Epithelial cell of proximal tubule (primary cell): ENCODE data around the gene SLC8A1. TPM values are rescaled to one million over a fixed set of nuclear protein-coding genes. Genes with fewer than 3 reads are reported as not detected.

Experiments
- DNase-seq: peaks from one replicate; pipeline ENCODE4 v3.0.0-alpha.2; 2011; ENCODE audit warnings: low read depth
- H3K4me3 ChIP-seq: 2 replicates; pipeline ENCODE4 v1.5.1; 2011; ENCODE audit warnings: low read depth, mild to moderate bottlenecking, low read length
- total RNA-seq: library from RNA; depleted of rRNA; stranded (reverse); fragments of >200 nt; gene quantifications from 2 replicates; pipeline ENCODE4 v1.2.3, GENCODE V29; 2015
- TF ChIP-seq, protein P1 (sequence below): conservative IDR thresholded peaks from 2 replicates; pipeline ENCODE4 v1.5.1; 2012; ENCODE audit warnings: low read depth, mild to moderate bottlenecking, low read length

SLC8A1 gene
- total RNA-seq, 1 donor from 2014 or later, result 4.8 TPM

DNA sequence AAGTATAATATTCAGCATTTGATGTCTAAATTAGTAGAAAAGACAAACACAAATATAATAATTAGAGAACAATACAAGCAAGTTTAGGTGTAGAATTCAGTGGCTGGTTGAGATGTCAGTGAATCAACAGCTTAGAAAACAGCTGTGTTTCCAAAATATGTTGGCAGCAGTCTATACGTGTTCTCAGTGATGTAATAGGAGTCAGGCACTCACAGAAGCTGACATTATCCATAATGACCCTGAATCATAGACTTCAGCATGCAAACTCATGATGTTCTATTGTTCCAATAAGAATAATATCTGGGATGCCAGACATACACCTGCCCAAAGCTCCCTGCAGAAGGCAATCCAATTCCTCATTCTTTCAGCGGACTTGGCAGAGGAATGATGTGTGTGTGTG lies 164.7 kb downstream of the SLC8A1 start:
- no peak overlapping the region for H3K4me3 ChIP-seq
- DNase-seq, result no peak
- TF ChIP-seq, protein P1, sequence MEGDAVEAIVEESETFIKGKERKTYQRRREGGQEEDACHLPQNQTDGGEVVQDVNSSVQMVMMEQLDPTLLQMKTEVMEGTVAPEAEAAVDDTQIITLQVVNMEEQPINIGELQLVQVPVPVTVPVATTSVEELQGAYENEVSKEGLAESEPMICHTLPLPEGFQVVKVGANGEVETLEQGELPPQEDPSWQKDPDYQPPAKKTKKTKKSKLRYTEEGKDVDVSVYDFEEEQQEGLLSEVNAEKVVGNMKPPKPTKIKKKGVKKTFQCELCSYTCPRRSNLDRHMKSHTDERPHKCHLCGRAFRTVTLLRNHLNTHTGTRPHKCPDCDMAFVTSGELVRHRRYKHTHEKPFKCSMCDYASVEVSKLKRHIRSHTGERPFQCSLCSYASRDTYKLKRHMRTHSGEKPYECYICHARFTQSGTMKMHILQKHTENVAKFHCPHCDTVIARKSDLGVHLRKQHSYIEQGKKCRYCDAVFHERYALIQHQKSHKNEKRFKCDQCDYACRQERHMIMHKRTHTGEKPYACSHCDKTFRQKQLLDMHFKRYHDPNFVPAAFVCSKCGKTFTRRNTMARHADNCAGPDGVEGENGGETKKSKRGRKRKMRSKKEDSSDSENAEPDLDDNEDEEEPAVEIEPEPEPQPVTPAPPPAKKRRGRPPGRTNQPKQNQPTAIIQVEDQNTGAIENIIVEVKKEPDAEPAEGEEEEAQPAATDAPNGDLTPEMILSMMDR, result no peak

DNA sequence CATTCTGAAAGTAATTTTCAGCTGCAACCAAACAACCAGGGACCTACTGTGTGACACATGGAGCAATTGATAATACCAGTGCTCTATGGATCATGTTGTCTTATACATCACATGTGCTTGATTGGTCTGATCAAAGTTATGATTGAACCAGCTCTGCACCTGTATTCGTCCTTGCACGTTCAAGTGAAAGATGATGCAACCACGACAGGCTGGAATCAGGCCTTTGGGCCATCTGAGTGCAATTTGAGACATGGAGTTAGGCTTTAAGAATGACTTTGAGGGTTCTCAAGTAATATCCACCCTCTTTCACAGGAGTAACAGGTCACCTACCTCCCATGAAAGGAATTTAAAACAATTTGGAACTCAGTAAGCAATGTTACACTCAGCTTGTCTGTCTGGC lies 165.2 kb downstream of the SLC8A1 start:
- H3K4me3 ChIP-seq, result no peak overlapping the region
- TF ChIP-seq, protein P1, result no peak
- no peak for DNase-seq

DNA sequence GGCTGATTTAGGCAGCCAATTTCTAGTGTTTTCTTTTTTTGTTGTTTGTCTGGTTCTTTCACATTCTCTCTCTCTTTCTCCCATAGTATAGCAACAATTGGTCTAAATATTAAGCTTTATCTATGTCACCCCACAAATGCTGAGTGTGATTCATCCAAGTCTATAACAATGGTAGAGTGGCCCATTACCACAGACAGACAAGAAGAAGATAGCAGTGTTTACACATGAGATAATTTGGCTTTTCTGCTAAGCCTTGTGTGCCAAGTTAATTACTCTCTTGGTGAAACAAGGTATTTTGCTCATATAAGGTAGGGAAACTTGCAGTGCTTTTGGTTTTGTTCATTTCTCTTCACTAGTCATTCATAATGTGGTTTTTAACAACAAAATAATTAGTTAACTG lies 166.5 kb downstream of the SLC8A1 start:
- DNase-seq, result no peak
- H3K4me3 ChIP-seq, result no peak overlapping the region
- TF ChIP-seq, protein P1, result no peak

DNA sequence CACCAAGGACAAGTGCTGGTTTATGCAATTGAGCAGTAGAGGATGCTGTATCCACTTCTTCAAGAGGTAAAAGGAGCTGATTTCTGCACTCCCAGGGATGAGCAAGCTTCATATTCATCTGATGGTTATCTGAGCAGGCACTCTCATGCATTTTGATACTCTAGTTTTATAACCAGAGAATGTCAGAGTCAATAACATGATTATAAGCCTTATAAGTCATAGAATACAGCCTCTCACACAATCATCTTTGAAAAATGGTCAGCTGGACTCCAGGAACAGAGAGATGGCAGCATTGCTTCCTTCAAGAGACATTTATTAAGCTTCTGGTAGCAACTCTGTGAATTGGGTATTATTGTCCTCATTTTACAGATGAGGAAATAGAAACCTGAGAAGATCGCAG lies 167.1 kb downstream of the SLC8A1 start:
- H3K4me3 ChIP-seq, result no peak overlapping the region
- no peak for DNase-seq
- TF ChIP-seq, protein P1, result no peak

DNA sequence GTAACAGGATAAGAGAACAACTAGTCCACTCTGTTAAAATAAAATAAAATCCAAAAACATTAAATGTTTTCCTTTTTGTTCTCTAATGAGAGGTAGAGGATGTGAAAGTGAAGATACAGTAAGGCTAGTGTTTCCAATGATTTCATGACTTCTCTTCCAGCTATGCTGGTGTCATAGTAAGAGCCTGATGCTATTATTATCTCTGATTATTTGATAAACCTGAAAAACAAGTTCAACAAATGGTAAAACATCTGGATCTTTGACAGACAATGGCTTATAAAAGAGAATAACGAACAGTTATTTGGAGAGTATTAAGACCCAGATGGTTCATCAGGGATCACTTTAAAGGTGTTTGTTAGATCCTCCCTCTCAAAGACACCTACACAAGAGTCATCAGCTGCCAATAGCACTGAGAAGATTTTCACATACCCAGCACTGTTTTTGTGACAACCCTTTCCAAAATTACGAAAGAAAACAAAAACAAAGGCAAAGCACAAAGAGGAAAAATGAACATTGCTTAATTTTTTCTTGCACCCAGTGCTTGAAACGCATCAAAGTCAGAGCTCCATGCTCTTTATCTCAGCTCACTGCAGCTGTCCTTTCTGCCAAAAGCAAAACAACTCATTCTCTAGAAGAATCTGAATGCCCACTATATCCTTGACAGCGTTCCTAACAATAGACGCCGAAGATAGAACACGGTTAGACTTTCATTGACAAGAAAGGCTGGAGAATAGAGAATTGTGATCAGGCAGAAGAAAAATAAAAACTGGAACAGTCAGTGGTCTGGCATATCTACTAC lies 168.6 kb downstream of the SLC8A1 start:
- H3K4me3 ChIP-seq, result no peak overlapping the region
- DNase-seq, result no peak
- TF ChIP-seq, protein P1, result no peak

DNA sequence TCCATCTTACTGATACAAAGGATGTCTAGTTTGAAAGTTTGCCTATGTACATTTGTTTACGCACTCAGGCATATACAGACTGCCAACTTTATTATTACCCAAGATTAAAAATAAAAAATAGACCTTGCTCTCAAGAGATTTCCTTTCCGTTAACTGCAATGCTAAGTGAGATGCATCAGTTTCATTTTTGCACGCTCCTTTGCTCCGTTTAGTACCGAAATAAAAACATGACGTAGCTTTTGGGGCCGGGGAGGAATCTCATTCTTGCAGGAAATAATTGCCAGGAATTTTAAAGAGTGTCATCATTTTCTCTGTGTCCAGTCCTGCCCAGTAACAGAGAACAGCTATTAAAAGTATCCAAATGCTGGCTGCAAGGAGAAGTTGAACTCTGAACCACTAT lies 169.5 kb downstream of the SLC8A1 start:
- TF ChIP-seq, protein P1, result no peak
- DNase-seq, result no peak
- H3K4me3 ChIP-seq, result no peak overlapping the region
